HG02610 (cell line): Measurements from ENCODE around the gene VPS8.
"Not testable (repeated sequence)": the region's sequence is repeated elsewhere in the genome, so short reads cannot be mapped to it uniquely, and the experiment has no call there.

Experiments used
- ATAC-seq: cut with Tn5 transposase; IDR thresholded peaks from one replicate; pipeline ENCODE4 v1.9.1; 2021; ENCODE audit warnings: mild to moderate bottlenecking, moderate library complexity; ENCODE audit not compliant: unreplicated experiment

The VPS8 gene

DNA sequence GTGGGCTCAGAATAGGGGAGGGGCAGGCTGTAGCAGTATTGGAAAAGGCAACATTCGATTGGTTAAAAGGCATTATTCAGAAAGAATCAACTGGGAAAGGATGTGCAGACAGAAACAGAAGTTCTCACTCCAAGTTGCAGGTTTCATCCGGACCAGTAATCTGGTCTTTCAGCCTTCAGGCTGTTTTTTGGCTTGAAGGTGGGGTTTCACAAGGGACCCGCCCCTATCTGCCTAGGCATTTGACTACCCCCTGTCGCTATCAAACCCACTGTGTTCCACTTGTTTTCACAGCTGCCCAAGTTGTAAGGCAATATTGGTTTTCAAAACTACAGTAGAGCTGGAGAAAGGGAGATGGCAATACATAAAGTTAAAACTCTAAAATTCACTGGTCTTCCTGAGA lies 96.9 kb downstream of the VPS8 start:
- no peak for ATAC-seq

- no peak for ATAC-seq
Measured at GRCh38 chr3:184910664-184911063, 98.7 kb downstream of the VPS8 start.

- ATAC-seq = no peak
Measured at GRCh38 chr3:184911570-184911969, 99.6 kb downstream of the VPS8 start.

DNA sequence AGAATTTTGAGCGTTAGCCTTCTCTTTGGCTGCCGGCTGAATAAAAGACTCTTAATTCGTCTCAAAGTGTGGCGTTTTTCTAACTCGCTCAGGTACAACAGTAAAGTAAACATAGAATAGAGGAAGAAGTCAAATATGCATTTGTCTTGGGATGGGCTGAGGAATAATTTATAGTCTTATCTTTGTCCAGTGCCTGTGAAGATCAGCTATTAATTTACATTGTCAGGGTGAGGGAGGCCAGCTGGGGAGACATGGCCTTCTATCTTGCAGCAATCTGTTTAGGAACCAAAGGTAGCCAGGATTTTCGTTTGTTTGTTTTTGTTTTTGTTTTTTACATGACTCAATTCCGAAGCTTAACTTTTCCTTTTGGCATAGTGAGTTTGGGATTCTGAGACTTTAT lies 100.2 kb downstream of the VPS8 start:
- no peak for ATAC-seq

GRCh38 chr3:184914628-184915027 lies 102.7 kb downstream of the VPS8 start:
- ATAC-seq = no peak

GRCh38 chr3:184918750-184919149 lies 106.8 kb downstream of the VPS8 start:
- no peak for ATAC-seq

DNA sequence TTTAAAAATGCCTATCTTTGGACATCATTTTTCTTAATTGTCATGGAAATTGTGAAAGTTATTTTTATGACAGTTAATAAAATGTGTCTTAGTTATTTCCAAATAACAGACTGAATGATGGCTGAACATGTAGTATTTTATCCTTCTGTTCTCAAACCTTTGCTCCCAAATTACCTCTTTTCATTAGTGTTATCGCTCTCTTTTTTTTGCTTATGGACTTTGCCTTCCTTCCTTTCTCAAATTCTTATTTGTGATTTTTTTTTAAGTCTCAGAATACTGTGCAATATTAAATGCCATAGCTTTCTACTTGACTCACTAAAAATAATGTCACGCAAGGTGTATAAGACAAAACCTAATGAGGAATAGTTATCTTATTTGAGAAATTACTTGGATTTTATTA lies 107.7 kb downstream of the VPS8 start:
- no peak for ATAC-seq

- no peak for ATAC-seq
Measured at GRCh38 chr3:184924547-184924946, 112.6 kb downstream of the VPS8 start.

- ATAC-seq = no peak
Measured at GRCh38 chr3:184927796-184928315, 115.9 kb downstream of the VPS8 start.

GRCh38 chr3:184932777-184933176 lies 120.8 kb downstream of the VPS8 start:
- no peak for ATAC-seq

- ATAC-seq = no peak
Measured at GRCh38 chr3:184937611-184938010, 125.6 kb downstream of the VPS8 start.

DNA sequence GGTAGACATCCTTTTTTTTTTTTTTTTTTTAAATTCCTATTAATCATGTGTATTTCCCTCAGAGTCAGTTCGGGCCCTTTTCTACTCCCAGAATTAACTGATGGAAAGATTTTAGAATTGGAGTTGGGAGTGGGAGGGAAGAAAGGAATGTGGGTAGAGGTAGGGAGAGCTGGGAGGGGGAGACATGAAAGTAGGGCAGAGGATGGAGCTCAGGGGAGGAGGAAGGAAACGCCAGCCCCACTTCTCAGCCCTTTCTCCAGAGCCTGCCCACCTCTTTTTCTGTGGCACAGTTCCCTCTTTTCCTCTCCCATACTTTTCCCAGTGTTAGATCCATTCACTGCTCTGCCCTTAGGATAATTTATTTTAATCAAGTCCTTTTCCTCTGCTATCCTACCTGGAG lies 129.4 kb downstream of the VPS8 start:
- no peak for ATAC-seq

GRCh38 chr3:184942735-184943134 lies 130.8 kb downstream of the VPS8 start:
- no peak for ATAC-seq

GRCh38 chr3:184944241-184944640 lies 132.3 kb downstream of the VPS8 start:
- ATAC-seq = no peak

- no peak for ATAC-seq
Measured at GRCh38 chr3:184945886-184946625, 134.1 kb downstream of the VPS8 start.

DNA sequence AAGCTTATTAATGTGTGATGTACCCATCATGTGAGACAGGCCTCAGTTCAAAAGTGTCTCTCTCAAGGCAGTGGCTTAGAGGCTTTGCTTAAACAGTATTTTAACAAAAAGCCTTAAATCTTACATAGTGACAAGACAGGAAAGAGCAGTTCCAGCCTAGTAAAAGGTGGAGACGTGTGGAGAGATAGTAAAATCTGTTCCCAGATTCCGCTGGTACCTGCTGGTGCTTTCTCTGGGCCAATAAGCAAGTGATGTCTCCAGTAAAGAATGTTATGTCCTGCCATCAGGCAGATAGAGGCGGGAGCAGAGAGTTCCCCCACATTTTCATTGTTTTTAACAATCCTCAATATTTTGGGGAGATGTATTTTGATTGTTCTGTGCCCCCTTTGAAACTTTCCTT lies 135.0 kb downstream of the VPS8 start:
- ATAC-seq = no peak

DNA sequence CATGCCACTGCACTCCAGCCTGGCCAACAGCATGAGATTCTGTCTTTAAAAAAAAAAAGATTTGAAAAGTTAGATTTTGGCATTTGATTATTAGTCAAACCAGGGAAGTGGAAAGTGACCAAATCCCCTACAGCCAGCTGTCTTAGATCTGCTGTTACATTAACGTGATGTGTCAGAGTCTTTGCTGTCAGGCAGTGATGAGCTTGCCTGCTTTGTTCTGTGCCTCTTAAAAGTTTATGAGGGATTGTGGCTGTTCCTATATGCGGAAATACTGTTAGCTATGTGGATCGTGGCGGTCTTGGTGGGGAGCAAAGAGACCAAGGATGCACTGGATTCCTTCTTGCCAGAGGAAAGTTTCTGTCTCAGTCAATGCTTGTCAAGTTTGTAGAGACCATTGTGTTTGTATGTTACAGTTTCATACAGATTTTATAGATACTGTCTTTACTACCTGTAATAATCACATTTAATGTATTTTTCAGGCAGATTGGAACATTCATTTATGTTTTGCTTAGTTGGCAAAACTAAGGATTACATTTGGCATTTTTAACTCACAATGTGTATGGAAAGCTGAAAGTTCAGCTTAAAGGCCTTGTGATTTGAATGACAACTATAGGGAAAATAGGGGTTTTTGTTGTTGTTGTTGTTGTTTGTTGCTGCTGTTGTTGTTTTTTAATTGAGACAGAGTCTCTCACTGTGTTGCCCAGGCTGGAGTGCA lies 137.4 kb downstream of the VPS8 start:
- no peak for ATAC-seq

- not testable (repeated sequence) for ATAC-seq
Measured at GRCh38 chr3:184950816-184951215, 138.8 kb downstream of the VPS8 start.

GRCh38 chr3:184952671-184953070 lies 140.7 kb downstream of the VPS8 start:
- ATAC-seq = no peak

GRCh38 chr3:184953401-184953800 lies 141.4 kb downstream of the VPS8 start:
- ATAC-seq = no peak

GRCh38 chr3:184954251-184954650 lies 142.3 kb downstream of the VPS8 start:
- ATAC-seq = no peak

DNA sequence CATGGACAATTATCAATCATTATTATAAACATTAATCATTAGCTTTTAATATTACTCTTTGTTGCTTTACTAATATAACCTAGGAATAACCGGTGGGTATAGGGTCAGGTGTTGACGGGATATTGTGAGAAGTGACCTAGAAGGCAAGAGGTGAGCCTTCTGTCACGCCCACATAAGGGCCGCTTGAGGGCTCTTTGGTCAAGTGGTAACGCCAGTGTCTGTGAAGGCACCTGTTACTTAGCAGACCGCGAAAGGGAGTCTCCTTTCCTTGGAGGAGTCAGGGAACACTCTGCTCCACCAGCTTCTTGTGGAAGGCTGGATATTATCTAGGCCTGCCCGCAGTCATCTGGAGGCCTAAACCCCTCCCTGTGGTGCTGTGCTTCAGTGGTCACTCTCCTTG lies 142.9 kb downstream of the VPS8 start:
- ATAC-seq = not testable (repeated sequence)
